H4 (cell line): ENCODE measurements around the gene NLGN2. TPM values are rescaled to one million over a fixed set of nuclear protein-coding genes. Genes with fewer than 3 reads are reported as not detected.

Experiments used
- DNase-seq: peaks from one replicate; pipeline ENCODE4 v3.0.0-alpha.2; 2015; ENCODE audit warnings: low spot score
- total RNA-seq: library from RNA; depleted of rRNA; stranded (reverse); fragments of >200 nt; shearing (Covaris generic); gene quantifications from 2 replicates; pipeline ENCODE4 v1.2.3, GENCODE V29; 2014

NLGN2 gene
- total RNA-seq, 1 experiment from 2014 or later = 3.1 TPM

GRCh38 chr17:7414837-7415236 lies 7.2 kb downstream of the NLGN2 start:
- DNase-seq = no peak

GRCh38 chr17:7415784-7416183 lies 8.1 kb downstream of the NLGN2 start:
- DNase-seq = no peak

GRCh38 chr17:7416323-7416722 lies 8.7 kb downstream of the NLGN2 start:
- DNase-seq = no peak

- DNase-seq = no peak
Measured at GRCh38 chr17:7417056-7417655, 9.5 kb downstream of the NLGN2 start.

GRCh38 chr17:7418472-7419152 lies 11.0 kb downstream of the NLGN2 start:
- no peak for DNase-seq

GRCh38 chr17:7419819-7420610 lies 12.4 kb downstream of the NLGN2 start, which contains the start of gene SPEM1:
TSS of gene SPEM1 (plus strand) at chr17:7420324. CDS start at chr17:7420385, 61 bp downstream.
- DNase-seq = no peak

GRCh38 chr17:7421186-7421585 lies 13.5 kb downstream of the NLGN2 start:
- DNase-seq = no peak

GRCh38 chr17:7423679-7424078 lies 16.0 kb downstream of the NLGN2 start:
- no peak for DNase-seq

GRCh38 chr17:7425316-7425715 lies 17.7 kb downstream of the NLGN2 start, which contains the start of gene SPEM2:
TSS of gene SPEM2 (plus strand) at chr17:7425616. CDS start at chr17:7425689, 73 bp downstream.
- DNase-seq = no peak

- DNase-seq = no peak
Measured at GRCh38 chr17:7425756-7426155, 18.1 kb downstream of the NLGN2 start.

- DNase-seq = no peak
Measured at GRCh38 chr17:7426203-7426863, 18.7 kb downstream of the NLGN2 start.

GRCh38 chr17:7426896-7427489 lies 19.3 kb downstream of the NLGN2 start:
- no peak for DNase-seq

- no peak for DNase-seq
Measured at GRCh38 chr17:7427549-7427948, 19.9 kb downstream of the NLGN2 start.

GRCh38 chr17:7428557-7428956 lies 20.9 kb downstream of the NLGN2 start, which contains the start of gene SPEM3:
TSS of gene SPEM3 (plus strand) at chr17:7428857. CDS start at chr17:7428903, 46 bp downstream.
- no peak for DNase-seq

GRCh38 chr17:7429722-7430121 lies 22.1 kb downstream of the NLGN2 start:
- DNase-seq = no peak

GRCh38 chr17:7431231-7431630 lies 23.6 kb downstream of the NLGN2 start:
- no peak for DNase-seq

- no peak for DNase-seq
Measured at GRCh38 chr17:7432296-7432695, 24.7 kb downstream of the NLGN2 start.

- no peak for DNase-seq
Measured at GRCh38 chr17:7435676-7436555, 28.3 kb downstream of the NLGN2 start.

- no peak for DNase-seq
Measured at GRCh38 chr17:7436556-7437368, 29.1 kb downstream of the NLGN2 start.
